HepG2 (cell line): ENCODE measurements around the gene PKD2L1. TPM values are rescaled to one million over a fixed set of nuclear protein-coding genes. Genes with fewer than 3 reads are reported as not detected.

Source experiments
- CC2D1A ChIP-seq: sonication (generic); formaldehyde crosslinking; IDR thresholded peaks from 2 replicates; pipeline ENCODE4 v1.8.1; 2023; ENCODE audit warnings: mild to moderate bottlenecking, missing genetic modification reagents
- CEBPG ChIP-seq: IDR thresholded peaks from 2 replicates; pipeline ENCODE4 v1.6.1; 2016
- HNF4A ChIP-seq: sonication (generic); formaldehyde crosslinking; IDR thresholded peaks from 2 replicates; pipeline ENCODE4 v1.4.0; 2020; ENCODE audit warnings: missing genetic modification reagents
- MAFK ChIP-seq, 2 experiments: IDR thresholded peaks in 1 of 2; conservative IDR thresholded peaks in 1 of 2; 2 replicates each; pipeline ENCODE4 v1.6.1; 2011; ENCODE audit warnings: improper control_type of control experiment in 2 of 2, low read length in 2 of 2
- NFKBIZ ChIP-seq: IDR thresholded peaks from 2 replicates; pipeline ENCODE4 v1.6.1; 2018; ENCODE audit warnings: missing genetic modification reagents, missing compliant biosample characterization
- PRPF4 ChIP-seq: fragments of 200-400 bp; formaldehyde crosslinking; IDR thresholded peaks from 2 replicates; pipeline ENCODE4 v1.6.1; 2016; ENCODE audit warnings: low read length, low read depth; ENCODE audit not compliant: poor library complexity, severe bottlenecking
- SAFB2 ChIP-seq: sonication (generic); formaldehyde crosslinking; IDR thresholded peaks from 2 replicates; pipeline ENCODE4 v1.5.1; 2020; ENCODE audit warnings: missing genetic modification reagents, low read depth, mild to moderate bottlenecking, borderline replicate concordance
- SMARCC2 ChIP-seq: fragments of 450-650 bp; IDR thresholded peaks from 2 replicates; pipeline ENCODE4 v1.6.1; 2017; ENCODE audit warnings: antibody characterized with exemption, mild to moderate bottlenecking
- TCF12 ChIP-seq, 2 experiments: fragments of 450-650 bp in 1 of 2; sonication (generic) in 1 of 2; formaldehyde crosslinking in 1 of 2; IDR thresholded peaks; 2 replicates each; pipeline versions ENCODE4 v1.6.1 to v1.8.0; 2017 to 2022; ENCODE audit warnings: antibody characterized with exemption in 1 of 2, mild to moderate bottlenecking in 1 of 2, missing genetic modification reagents in 1 of 2, moderate library complexity in 1 of 2
- TSC22D2 ChIP-seq: sonication (generic); formaldehyde crosslinking; IDR thresholded peaks from 2 replicates; pipeline ENCODE4 v1.5.1; 2020; ENCODE audit warnings: missing genetic modification reagents, mild to moderate bottlenecking, borderline replicate concordance
- ZMAT3 ChIP-seq: sonication (generic); formaldehyde crosslinking; conservative IDR thresholded peaks from 2 replicates; pipeline ENCODE4 v1.7.0; 2021; ENCODE audit warnings: missing genetic modification reagents
- ZNF207 ChIP-seq: fragments of 450-650 bp; IDR thresholded peaks from 2 replicates; pipeline ENCODE4 v1.6.1; 2016; ENCODE audit warnings: antibody characterized with exemption, borderline replicate concordance
- ZNF350 ChIP-seq: sonication (generic); formaldehyde crosslinking; IDR thresholded peaks from 2 replicates; pipeline ENCODE4 v1.4.0; 2020; ENCODE audit warnings: mild to moderate bottlenecking, low read depth, missing genetic modification reagents, borderline replicate concordance
- ZNF431 ChIP-seq: sonication (generic); formaldehyde crosslinking; IDR thresholded peaks from 2 replicates; pipeline ENCODE4 v1.9.0; 2022; ENCODE audit warnings: missing genetic modification reagents, low read depth, mild to moderate bottlenecking, borderline replicate concordance
- ZNF562 ChIP-seq: sonication (generic); formaldehyde crosslinking; IDR thresholded peaks from 2 replicates; pipeline ENCODE4 v1.8.0; 2022; ENCODE audit warnings: missing genetic modification reagents, borderline replicate concordance
- polyA plus RNA-seq, 8 experiments: library from polyadenylated mRNA; depleted of rRNA in 3 of 8; stranded (reverse) in 7 of 8; unstranded in 1 of 8; fragments of >200 nt; fragmentation: Illumina TruSeq in 4 of 8; extraction: Trizol in 4 of 8; gene quantifications; 2 replicates each; pipeline versions ENCODE4 v1.2.1 to v1.2.3, GENCODE V29; 2011 to 2016; ENCODE audit warnings: low read depth in 4 of 8, missing spikeins in 1 of 8, mixed read lengths in 1 of 8; ENCODE audit not compliant: insufficient read depth in 1 of 8
- total RNA-seq, 5 experiments: library from RNA; depleted of rRNA; stranded (reverse); fragments of >200 nt; fragmentation: Illumina TruSeq; extraction: Trizol; gene quantifications; 2 replicates each; pipeline ENCODE4 v1.2.3, GENCODE V29; 2016; ENCODE audit warnings: low read depth in 1 of 5
- TF ChIP-seq, protein P1 (sequence below): sonication (generic); formaldehyde crosslinking; IDR thresholded peaks from 2 replicates; pipeline ENCODE4 v1.8.1; 2023; ENCODE audit warnings: mild to moderate bottlenecking, missing genetic modification reagents, borderline replicate concordance
- TF ChIP-seq, protein P2 (sequence below): sonication (generic); formaldehyde crosslinking; conservative IDR thresholded peaks from 2 replicates; pipeline ENCODE4 v1.8.0; 2022; ENCODE audit warnings: missing genetic modification reagents
- TF ChIP-seq, protein P3 (sequence below): sonication (generic); formaldehyde crosslinking; IDR thresholded peaks from 2 replicates; pipeline ENCODE4 v1.4.0; 2020; ENCODE audit warnings: missing genetic modification reagents, borderline replicate concordance
- TF ChIP-seq, protein P4 (sequence below): sonication (generic); formaldehyde crosslinking; IDR thresholded peaks from 2 replicates; pipeline ENCODE4 v1.8.0; 2022; ENCODE audit warnings: missing genetic modification reagents, mild to moderate bottlenecking, borderline replicate concordance
- TF ChIP-seq, protein P5 (sequence below): sonication (generic); formaldehyde crosslinking; IDR thresholded peaks from 2 replicates; pipeline ENCODE4 v1.8.0; 2022; ENCODE audit warnings: low read depth, missing genetic modification reagents
- TF ChIP-seq, protein P6 (sequence below): sonication (generic); formaldehyde crosslinking; IDR thresholded peaks from 2 replicates; pipeline ENCODE4 v1.4.0; 2020; ENCODE audit warnings: mild to moderate bottlenecking, missing genetic modification reagents

PKD2L1 gene
- total and polyA plus RNA-seq, 2 of the 13 experiments (the other 11 are each of a cell fraction or from before 2014, with no cell fraction given) = 0.07 to 0.15 TPM

DNA sequence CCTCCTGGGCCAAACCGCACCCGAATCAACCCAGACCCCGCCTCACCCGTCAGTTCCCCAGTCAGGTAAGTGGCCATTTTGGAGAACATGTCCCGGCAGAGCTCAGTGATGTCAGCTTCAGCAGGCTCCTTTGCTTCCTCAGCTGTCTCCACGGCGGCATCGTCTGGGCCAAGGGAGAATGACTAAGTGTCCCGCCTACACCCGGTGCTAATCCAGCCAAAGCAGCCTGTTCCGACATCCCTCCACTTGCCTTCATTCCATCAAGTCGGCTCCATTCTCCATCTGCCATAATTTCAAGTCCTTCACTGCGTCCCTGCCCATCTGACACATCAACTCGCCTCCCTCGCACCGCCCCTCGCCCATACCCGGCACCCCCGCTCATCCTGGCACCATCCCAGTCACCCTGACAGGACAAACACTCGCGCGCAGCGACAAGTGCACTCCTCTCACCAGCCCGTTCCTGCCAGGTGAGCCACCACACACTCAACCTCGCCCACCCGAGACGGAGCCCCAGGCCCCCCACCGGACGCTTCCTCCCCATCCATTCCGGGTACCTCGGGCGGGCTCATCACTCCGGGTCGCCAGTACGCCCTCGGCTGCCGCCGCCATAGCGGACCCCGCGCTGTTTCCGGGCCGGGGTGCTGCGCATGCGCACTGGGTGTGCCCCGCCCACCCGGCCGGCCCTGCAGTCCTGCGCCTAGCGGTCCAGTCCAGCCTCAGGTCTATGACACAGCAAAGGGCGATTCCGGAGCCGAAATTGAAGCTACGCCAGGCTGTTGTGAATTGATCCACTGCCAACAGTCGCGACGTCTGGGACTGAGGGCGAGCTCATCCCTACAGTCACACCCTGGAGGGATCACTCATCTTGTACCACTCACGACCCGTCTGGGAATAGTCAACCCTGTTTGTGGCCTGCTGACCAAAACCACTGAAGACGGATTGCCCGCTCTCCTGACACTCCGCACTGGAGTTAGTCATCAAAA is 43.7 kb downstream of the PKD2L1 start, which contains the start of gene BLOC1S2 (continued):
- TF ChIP-seq, protein P1, sequence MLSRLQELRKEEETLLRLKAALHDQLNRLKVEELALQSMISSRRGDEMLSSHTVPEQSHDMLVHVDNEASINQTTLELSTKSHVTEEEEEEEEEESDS (CRISPR knock-in tag) = no peak
- TF ChIP-seq, protein P2, sequence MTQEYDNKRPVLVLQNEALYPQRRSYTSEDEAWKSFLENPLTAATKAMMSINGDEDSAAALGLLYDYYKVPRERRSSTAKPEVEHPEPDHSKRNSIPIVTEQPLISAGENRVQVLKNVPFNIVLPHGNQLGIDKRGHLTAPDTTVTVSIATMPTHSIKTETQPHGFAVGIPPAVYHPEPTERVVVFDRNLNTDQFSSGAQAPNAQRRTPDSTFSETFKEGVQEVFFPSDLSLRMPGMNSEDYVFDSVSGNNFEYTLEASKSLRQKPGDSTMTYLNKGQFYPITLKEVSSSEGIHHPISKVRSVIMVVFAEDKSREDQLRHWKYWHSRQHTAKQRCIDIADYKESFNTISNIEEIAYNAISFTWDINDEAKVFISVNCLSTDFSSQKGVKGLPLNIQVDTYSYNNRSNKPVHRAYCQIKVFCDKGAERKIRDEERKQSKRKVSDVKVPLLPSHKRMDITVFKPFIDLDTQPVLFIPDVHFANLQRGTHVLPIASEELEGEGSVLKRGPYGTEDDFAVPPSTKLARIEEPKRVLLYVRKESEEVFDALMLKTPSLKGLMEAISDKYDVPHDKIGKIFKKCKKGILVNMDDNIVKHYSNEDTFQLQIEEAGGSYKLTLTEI (CRISPR knock-in tag) = no peak
- peak; percentile 91 for TF ChIP-seq ZNF350 (CRISPR knock-in tag)
- TF ChIP-seq ZNF431 (CRISPR knock-in tag) = 0 out of 2 replicates have a peak, but pooled peaks have one; percentile 73
- no peak for TF ChIP-seq ZNF207
- TF ChIP-seq SAFB2 (CRISPR knock-in tag) = 0 out of 2 replicates have a peak, but pooled peaks have one; percentile 38
- TF ChIP-seq, protein P3, sequence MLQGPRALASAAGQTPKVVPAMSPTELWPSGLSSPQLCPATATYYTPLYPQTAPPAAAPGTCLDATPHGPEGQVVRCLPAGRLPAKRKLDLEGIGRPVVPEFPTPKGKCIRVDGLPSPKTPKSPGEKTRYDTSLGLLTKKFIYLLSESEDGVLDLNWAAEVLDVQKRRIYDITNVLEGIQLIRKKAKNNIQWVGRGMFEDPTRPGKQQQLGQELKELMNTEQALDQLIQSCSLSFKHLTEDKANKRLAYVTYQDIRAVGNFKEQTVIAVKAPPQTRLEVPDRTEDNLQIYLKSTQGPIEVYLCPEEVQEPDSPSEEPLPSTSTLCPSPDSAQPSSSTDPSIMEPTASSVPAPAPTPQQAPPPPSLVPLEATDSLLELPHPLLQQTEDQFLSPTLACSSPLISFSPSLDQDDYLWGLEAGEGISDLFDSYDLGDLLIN (CRISPR knock-in tag) = no peak
- no peak for TF ChIP-seq PRPF4
- TF ChIP-seq SMARCC2 = no peak
- TF ChIP-seq, protein P4, sequence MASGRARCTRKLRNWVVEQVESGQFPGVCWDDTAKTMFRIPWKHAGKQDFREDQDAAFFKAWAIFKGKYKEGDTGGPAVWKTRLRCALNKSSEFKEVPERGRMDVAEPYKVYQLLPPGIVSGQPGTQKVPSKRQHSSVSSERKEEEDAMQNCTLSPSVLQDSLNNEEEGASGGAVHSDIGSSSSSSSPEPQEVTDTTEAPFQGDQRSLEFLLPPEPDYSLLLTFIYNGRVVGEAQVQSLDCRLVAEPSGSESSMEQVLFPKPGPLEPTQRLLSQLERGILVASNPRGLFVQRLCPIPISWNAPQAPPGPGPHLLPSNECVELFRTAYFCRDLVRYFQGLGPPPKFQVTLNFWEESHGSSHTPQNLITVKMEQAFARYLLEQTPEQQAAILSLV (CRISPR knock-in tag) = peak; percentile 80
- TF ChIP-seq, protein P5, sequence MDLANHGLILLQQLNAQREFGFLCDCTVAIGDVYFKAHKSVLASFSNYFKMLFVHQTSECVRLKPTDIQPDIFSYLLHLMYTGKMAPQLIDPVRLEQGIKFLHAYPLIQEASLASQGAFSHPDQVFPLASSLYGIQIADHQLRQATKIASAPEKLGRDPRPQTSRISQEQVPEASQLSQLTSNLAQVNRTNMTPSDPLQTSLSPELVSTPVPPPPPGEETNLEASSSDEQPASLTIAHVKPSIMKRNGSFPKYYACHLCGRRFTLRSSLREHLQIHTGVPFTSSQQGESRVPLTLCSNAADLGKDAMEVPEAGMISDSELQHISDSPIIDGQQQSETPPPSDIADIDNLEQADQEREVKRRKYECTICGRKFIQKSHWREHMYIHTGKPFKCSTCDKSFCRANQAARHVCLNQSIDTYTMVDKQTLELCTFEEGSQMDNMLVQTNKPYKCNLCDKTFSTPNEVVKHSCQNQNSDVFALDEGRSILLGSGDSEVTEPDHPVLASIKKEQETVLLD (CRISPR knock-in tag) = peak; percentile 69; the same call in 1 of the 2 replicates
- TF ChIP-seq CC2D1A (CRISPR knock-in tag) = no peak; the same call in 1 of the 2 replicates
- TF ChIP-seq, protein P6, sequence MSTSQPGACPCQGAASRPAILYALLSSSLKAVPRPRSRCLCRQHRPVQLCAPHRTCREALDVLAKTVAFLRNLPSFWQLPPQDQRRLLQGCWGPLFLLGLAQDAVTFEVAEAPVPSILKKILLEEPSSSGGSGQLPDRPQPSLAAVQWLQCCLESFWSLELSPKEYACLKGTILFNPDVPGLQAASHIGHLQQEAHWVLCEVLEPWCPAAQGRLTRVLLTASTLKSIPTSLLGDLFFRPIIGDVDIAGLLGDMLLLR = peak; percentile 64
- TF ChIP-seq ZNF562 (CRISPR knock-in tag) = no peak
- no peak; a peak in 1 of 4 replicates for TF ChIP-seq MAFK (conservative IDR thresholded peaks at IDR 0.05 in 1 of 2, IDR thresholded peaks at IDR 0.05 in 1 of 2; ENCODE audit: low read length in 2 of 2)
- TF ChIP-seq ZMAT3 = peak; percentile 39
- TF ChIP-seq HNF4A = peak; percentile 36; the same call in 1 of the 2 replicates
- no peak for TF ChIP-seq NFKBIZ (CRISPR knock-in tag)
- TF ChIP-seq TCF12 (IDR thresholded peaks at IDR 0.05) = no peak
- TF ChIP-seq TCF12 (CRISPR knock-in tag; IDR thresholded peaks at IDR 0.05) = 0 out of 2 replicates have a peak, but pooled peaks have one; percentile 42
- no peak for TF ChIP-seq CEBPG (CRISPR knock-in tag)
- no peak for TF ChIP-seq TSC22D2 (CRISPR knock-in tag)
